Psoas muscle (tissue), 8 donors: ENCODE measurements around the gene ZNF101. TPM values are rescaled to one million over a fixed set of nuclear protein-coding genes. Genes with fewer than 3 reads are reported as not detected.
A peak's percentile ranks its signal among the peaks of the same experiment; 100 is the strongest.

Experiments used
- ATAC-seq, 4 donors: fragments of 200-7000 bp; cut with Tn5 transposase; one replicate each; pipeline ENCODE4 v1.9.1; 2020; ENCODE audit warnings: moderate library complexity in 3 of 4, mild to moderate bottlenecking in 2 of 4
- DNase-seq, 2 donors: peaks; one replicate each; pipeline ENCODE4 v3.0.0-alpha.2; 2020
- H3K27ac ChIP-seq: fragments of 200-600 bp; one replicate; pipeline ENCODE4 v1.8.0; 2022
- H3K27me3 ChIP-seq, 3 donors: fragments of 200-600 bp in 1 of 3; one replicate each; pipeline versions ENCODE4 v1.6.1 to v1.8.0; 2013 to 2022; ENCODE audit warnings: low read length in 2 of 3, mild to moderate bottlenecking in 2 of 3, moderate library complexity in 1 of 3; ENCODE audit not compliant: insufficient read depth in 3 of 3
- H3K36me3 ChIP-seq, 2 donors: fragments of 200-600 bp in 1 of 2; one replicate each; pipeline versions ENCODE4 v1.6.1 to v1.8.0; 2013 to 2022; ENCODE audit warnings: low read depth in 1 of 2, mild to moderate bottlenecking in 1 of 2, moderate library complexity in 1 of 2; ENCODE audit not compliant: insufficient read depth in 1 of 2
- H3K4me1 ChIP-seq: fragments of 200-600 bp; one replicate; pipeline ENCODE4 v1.8.0; 2022
- H3K4me3 ChIP-seq: fragments of 200-600 bp; one replicate; pipeline ENCODE4 v1.8.0; 2022; ENCODE audit warnings: mild to moderate bottlenecking
- H3K9me3 ChIP-seq: fragments of 200-600 bp; one replicate; pipeline ENCODE4 v1.8.0; 2022
- WGBS, 3 donors: extraction: QIAGEN DNeasy Blood & Tissue Kit; methylation state at CpG; one replicate each; pipeline versions ENCODE4 v1.1.6 to v1.1.7; 2013; 5-methylcytosine and 5-hydroxymethylcytosine counted together
- intact Hi-C, 2 donors: fragments of 100-400 bp; cut with DNase I; formaldehyde crosslinking; loops; one replicate each; pipeline versions ENCODE4 v1.11.0 to v1.14.2; 2022
- polyA plus RNA-seq, 3 donors: library from polyadenylated mRNA; stranded (reverse); fragments of 200-250 nt; gene quantifications; one replicate each; pipeline ENCODE4 v1.2.3, GENCODE V29; 2013
- total RNA-seq, 4 donors: library from RNA; stranded (reverse); fragmentation: NEBNext Ultra II Directional in 2 of 4; extraction: Animal tissue kit (Norgen Biotek cat#: 25700) in 2 of 4; gene quantifications; one replicate each; pipeline versions ENCODE4 v1.2.1 to v1.2.4, GENCODE V29; 2021 to 2023
- TF ChIP-seq, protein P1 (sequence below): fragments of 200-600 bp; IDR thresholded peaks from one replicate; pipeline ENCODE4 v1.8.0; 2022; ENCODE audit warnings: antibody characterized with exemption
- donor health status: healthy with polysubstance abuse.
- donor health status: DM: no; HTN: no; CAD: no; lungs with moderate emphysema.
- donor health status: Bipolar disorder and iron deficiency.
- donor health status: healthy.
- donor health status: DM: yes; HTN: yes; CAD: no.
- donor health status: DM: no; HTN: no; CAD: no.
- donor health status: DM: no; HTN: no; CAD: no.
- donor health status: DM: yes; HTN: yes; CAD: no.

The ZNF101 gene
- total and polyA plus RNA-seq, 7 donors, result 1.5 to 3.8 (median 2.1) TPM

DNA sequence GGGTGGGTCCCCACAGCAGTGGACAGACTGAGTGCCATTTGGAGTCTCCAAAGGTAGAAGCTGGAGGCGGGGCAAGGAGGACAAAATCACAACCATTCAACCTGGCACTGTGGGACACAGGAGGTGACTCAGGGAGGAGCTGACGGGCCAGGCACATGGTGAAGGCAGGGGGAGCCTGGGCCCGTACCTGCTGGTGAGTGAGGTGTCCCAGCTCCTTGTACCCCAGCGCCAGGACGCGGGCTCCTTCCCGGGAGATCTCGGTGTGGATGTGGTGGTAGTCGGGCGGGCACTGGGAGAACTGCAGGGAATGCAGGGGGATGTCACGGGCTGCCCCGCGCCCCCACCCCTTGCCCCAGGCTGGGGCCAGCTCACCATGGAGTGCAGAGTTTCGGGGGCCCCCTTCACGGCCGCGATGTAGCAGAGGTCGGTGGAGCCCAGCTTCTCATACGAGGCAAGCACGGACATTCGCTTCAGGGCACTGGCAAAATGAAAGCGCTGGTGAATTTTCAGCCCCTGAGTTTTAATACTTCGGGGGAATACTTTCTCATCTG is 15.0 kb upstream of the ZNF101 start:
- DNase-seq (no peak), ATAC-seq (no peak)
- Histone ChIP-seq H3K4me1 (no peaks in the 10 kb centered on the region), H3K36me3 (peaks cover 19 to 100% of the 10 kb centered on the region in 2 donors), H3K4me3 (no peak overlapping the region), H3K27ac (no peak overlapping the region), H3K9me3 (no peaks in the 10 kb centered on the region), H3K27me3 (no peaks in the 10 kb centered on the region)
- WGBS, 3 donors, result 94 to 95% (median 94%) methylated on average over 23 of the region's 23 CpGs
- intact Hi-C loops, result no loop called here
- TF ChIP-seq, protein P1, sequence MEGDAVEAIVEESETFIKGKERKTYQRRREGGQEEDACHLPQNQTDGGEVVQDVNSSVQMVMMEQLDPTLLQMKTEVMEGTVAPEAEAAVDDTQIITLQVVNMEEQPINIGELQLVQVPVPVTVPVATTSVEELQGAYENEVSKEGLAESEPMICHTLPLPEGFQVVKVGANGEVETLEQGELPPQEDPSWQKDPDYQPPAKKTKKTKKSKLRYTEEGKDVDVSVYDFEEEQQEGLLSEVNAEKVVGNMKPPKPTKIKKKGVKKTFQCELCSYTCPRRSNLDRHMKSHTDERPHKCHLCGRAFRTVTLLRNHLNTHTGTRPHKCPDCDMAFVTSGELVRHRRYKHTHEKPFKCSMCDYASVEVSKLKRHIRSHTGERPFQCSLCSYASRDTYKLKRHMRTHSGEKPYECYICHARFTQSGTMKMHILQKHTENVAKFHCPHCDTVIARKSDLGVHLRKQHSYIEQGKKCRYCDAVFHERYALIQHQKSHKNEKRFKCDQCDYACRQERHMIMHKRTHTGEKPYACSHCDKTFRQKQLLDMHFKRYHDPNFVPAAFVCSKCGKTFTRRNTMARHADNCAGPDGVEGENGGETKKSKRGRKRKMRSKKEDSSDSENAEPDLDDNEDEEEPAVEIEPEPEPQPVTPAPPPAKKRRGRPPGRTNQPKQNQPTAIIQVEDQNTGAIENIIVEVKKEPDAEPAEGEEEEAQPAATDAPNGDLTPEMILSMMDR, result no peak

DNA sequence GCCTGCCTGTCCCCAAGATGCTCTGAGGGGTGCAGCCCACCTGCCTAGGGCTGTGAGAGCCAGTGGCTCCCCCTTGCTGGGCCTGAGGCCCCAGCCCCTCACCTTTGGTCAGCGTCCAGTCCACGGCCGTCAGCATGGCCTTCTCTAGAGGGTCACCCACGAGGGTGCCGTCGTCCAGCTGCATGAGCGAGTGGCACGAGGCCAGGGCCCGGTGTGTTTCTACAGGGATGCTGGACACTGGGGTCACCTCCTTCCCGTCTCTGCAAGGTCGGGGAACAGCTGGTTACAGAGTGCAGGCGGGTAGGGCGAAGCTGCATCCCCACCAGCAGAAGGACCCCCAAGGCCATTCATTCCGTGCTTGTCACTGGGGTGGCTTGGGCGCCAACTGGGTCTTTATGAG is 14.2 kb upstream of the ZNF101 start:
- H3K27me3 ChIP-seq, result no peaks in the 10 kb centered on the region
- no peak overlapping the region for H3K4me3 ChIP-seq
- H3K9me3 ChIP-seq, result no peaks in the 10 kb centered on the region
- DNase-seq, result peak in 1 of 2 donors; percentile 37
- H3K36me3 ChIP-seq, result peaks cover 19 to 100% of the 10 kb centered on the region in 2 donors
- H3K4me1 ChIP-seq, result no peaks in the 10 kb centered on the region
- no peak overlapping the region for H3K27ac ChIP-seq
- no peak for ATAC-seq
- WGBS, 3 donors, result 87 to 94% (median 87%) methylated on average over 15 of the region's 15 CpGs
- intact Hi-C loops, result no loop called here
- TF ChIP-seq, protein P1, result no peak

DNA sequence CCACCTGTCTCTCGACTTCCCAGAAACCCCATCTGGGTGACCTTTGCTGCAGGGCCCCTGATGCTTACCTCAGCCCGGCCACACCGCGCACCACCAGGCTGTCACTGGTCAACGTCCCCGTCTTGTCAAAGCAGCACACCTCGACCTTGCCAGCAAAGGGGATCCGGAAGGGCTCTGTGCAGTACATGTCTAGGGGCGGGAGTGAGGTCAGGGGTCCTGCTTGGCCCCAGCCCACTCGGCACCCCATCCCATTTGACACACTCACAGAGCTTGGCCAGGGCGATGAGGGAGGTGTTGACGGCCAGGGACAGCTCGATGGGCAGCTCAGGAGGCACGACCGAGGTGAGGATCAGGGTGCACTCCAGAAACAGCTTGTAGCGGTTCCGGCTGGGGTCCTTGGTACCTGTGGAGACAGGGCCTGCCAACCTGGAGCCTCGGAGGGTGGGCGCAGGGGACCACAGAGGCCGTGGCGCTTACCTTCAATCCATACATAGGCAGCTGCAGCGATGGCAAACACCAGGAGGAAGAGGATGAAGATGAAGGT is 13.5 kb upstream of the ZNF101 start:
- Histone ChIP-seq H3K4me3 (no peak overlapping the region), H3K27ac (no peak overlapping the region), H3K4me1 (no peaks in the 10 kb centered on the region), H3K9me3 (no peaks in the 10 kb centered on the region), H3K27me3 (no peaks in the 10 kb centered on the region), H3K36me3 (peaks cover 19 to 100% of the 10 kb centered on the region in 2 donors)
- no peak for ATAC-seq
- peak in 1 of 2 donors; percentile 36 for DNase-seq
- 92 to 94% (median 94%) methylated on average over 21 to 22 of the region's 22 CpGs for WGBS, 3 donors
- intact Hi-C loops, result no loop called here
- TF ChIP-seq, protein P1, result no peak

DNA sequence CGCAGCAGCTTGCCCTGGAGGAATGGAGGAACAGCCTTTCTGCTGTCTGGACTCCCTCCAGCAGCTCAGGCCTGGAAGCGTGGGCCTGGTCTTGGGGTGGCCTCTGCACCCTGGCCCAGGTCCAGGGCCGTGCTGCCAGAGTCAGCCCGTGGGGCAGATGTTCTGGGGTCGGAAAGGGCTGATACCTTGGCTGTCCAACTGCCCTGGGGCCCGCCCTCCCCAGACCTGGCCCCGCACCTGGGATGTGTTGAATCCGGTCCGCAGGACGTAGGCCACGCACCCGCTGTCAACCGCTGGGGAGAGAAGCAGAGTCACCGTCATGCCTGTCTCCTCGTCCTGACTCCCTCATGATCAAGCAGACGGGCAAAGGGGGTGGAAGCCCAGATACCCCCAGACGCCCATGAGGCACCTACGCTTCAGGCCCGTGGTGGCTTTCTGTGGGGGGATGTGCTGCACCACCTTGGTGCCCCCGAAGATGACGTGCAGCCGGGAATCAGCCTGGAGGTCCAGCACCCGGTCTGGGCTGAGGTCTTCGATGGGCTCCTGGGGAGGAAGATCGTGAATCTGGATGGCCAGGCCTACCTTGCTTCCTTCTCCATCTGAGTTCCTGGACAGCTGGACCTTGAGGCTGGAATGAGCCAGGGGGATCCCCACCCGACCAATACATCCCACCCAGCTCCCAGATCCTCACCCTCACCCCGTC is 12.8 kb upstream of the ZNF101 start:
- no peak overlapping the region for H3K27ac ChIP-seq
- intact Hi-C loops, result no loop called here
- 88 to 94% (median 91%) methylated on average over 27 of the region's 27 CpGs for WGBS, 3 donors
- no peak for ATAC-seq
- TF ChIP-seq, protein P1, result no peak
- peak in 1 of 2 donors; percentile 32 for DNase-seq
- no peak overlapping the region for H3K4me3 ChIP-seq
- no peaks in the 10 kb centered on the region for H3K9me3 ChIP-seq
- no peaks in the 10 kb centered on the region for H3K27me3 ChIP-seq
- peaks cover 19 to 94% of the 10 kb centered on the region in 2 donors for H3K36me3 ChIP-seq
- no peaks in the 10 kb centered on the region for H3K4me1 ChIP-seq
